ENCODE results near the gene SYT1.

GRCh38 chr12:78933014-78933413, 68.4 kb downstream of the SYT1 start:
- TF ChIP-seq TARDBP (IDR thresholded peaks at IDR 0.05) (no peak), FOXM1 (IDR thresholded peaks at IDR 0.05; ENCODE audit: borderline replicate concordance) (no peak), FOXK2 (IDR thresholded peaks at IDR 0.05) (no peak), ARNT (IDR thresholded peaks at IDR 0.05) (no peak), ELF4 (IDR thresholded peaks at IDR 0.05) (no peak), SP1 (IDR thresholded peaks at IDR 0.05) (no peak), CTBP1 (IDR thresholded peaks at IDR 0.05; ENCODE audit: borderline replicate concordance) (no peak), FOXA1 (IDR thresholded peaks at IDR 0.05) (no peak), BHLHE40 (IDR thresholded peaks at IDR 0.05; ENCODE audit: borderline replicate concordance) (no peak), ZNF384 (IDR thresholded peaks at IDR 0.05) (no peak), PKNOX1 (IDR thresholded peaks at IDR 0.05) (no peak)
